ENCODE results near the gene VWA3B. TPM values are rescaled to one million over a fixed set of nuclear protein-coding genes. Genes with fewer than 3 reads are reported as not detected.

VWA3B gene
- total RNA-seq, 4 donors from 2014 or later: 0.30 to 6.1 (median 2.5) TPM; not detected in 1

GRCh38 chr2:98245491-98245890 is 158.5 kb downstream of the VWA3B start:
- no peak for TF ChIP-seq POLR2A (IDR thresholded peaks at IDR 0.05)
- no peak for TF ChIP-seq CTCF (IDR thresholded peaks at IDR 0.05)
- no peak for TF ChIP-seq EP300 (IDR thresholded peaks at IDR 0.05)
- H3K4me3 ChIP-seq: no peak overlapping the region
- H3K9me3 ChIP-seq: peaks cover 0 to 20% (median 0%) of the 10 kb centered on the region in 4 donors
- H3K36me3 ChIP-seq: no peaks in the 10 kb centered on the region
- no peaks in the 10 kb centered on the region for H3K27me3 ChIP-seq
- 65 to 67% methylated on average over 4 of the region's 4 CpGs for WGBS, 2 donors
- DNase-seq (ENCODE audit: low spot score in 2 of 2): no peak
- H3K4me1 ChIP-seq: no peaks in the 10 kb centered on the region
- no peak overlapping the region for H3K27ac ChIP-seq

- DNase-seq (ENCODE audit: low spot score in 2 of 2): no peak
- Histone ChIP-seq H3K4me3 (no peak overlapping the region), H3K27me3 (no peaks in the 10 kb centered on the region), H3K9me3 (peaks cover 0 to 20% (median 0%) of the 10 kb centered on the region in 4 donors), H3K27ac (no peak overlapping the region), H3K4me1 (no peaks in the 10 kb centered on the region), H3K36me3 (no peaks in the 10 kb centered on the region)
- TF ChIP-seq CTCF (IDR thresholded peaks at IDR 0.05) (no peak), POLR2A (IDR thresholded peaks at IDR 0.05) (no peak), EP300 (IDR thresholded peaks at IDR 0.05) (no peak)
Measured at GRCh38 chr2:98247383-98247782, 160.4 kb downstream of the VWA3B start.

- DNase-seq (ENCODE audit: low spot score in 2 of 2): no peak
- H3K4me3 ChIP-seq: no peak overlapping the region
- H3K4me1 ChIP-seq: peaks cover 0 to 8% (median 5%) of the 10 kb centered on the region in 4 donors
- H3K36me3 ChIP-seq: no peaks in the 10 kb centered on the region
- peaks cover 0 to 13% (median 0%) of the 10 kb centered on the region in 4 donors for H3K9me3 ChIP-seq
- WGBS, 2 donors: 82 to 88% methylated on average over 14 of the region's 14 CpGs
- H3K27me3 ChIP-seq: no peaks in the 10 kb centered on the region
- H3K27ac ChIP-seq: no peak overlapping the region
- TF ChIP-seq CTCF (IDR thresholded peaks at IDR 0.05): no peak
- no peak for TF ChIP-seq EP300 (IDR thresholded peaks at IDR 0.05)
- TF ChIP-seq POLR2A (IDR thresholded peaks at IDR 0.05): no peak
Measured at GRCh38 chr2:98252038-98252773, 165.2 kb downstream of the VWA3B start.

GRCh38 chr2:98253461-98254070 is 166.6 kb downstream of the VWA3B start:
- no peak for DNase-seq (ENCODE audit: low spot score in 2 of 2)
- H3K4me3 ChIP-seq: no peak overlapping the region
- H3K27me3 ChIP-seq: no peaks in the 10 kb centered on the region
- H3K36me3 ChIP-seq: no peaks in the 10 kb centered on the region
- WGBS, 2 donors: 38 to 41% methylated on average over 5 of the region's 5 CpGs
- no peak overlapping the region for H3K27ac ChIP-seq
- no peaks in the 10 kb centered on the region for H3K9me3 ChIP-seq
- TF ChIP-seq POLR2A (IDR thresholded peaks at IDR 0.05): no peak
- no peak for TF ChIP-seq EP300 (IDR thresholded peaks at IDR 0.05)
- TF ChIP-seq CTCF (IDR thresholded peaks at IDR 0.05): no peak
- H3K4me1 ChIP-seq: peaks cover 0 to 8% (median 5%) of the 10 kb centered on the region in 4 donors

GRCh38 chr2:98254504-98255059 is 167.6 kb downstream of the VWA3B start:
- TF ChIP-seq EP300 (IDR thresholded peaks at IDR 0.05) (no peak), POLR2A (IDR thresholded peaks at IDR 0.05) (no peak), CTCF (IDR thresholded peaks at IDR 0.05) (no peak)
- Histone ChIP-seq H3K9me3 (no peaks in the 10 kb centered on the region), H3K27me3 (no peaks in the 10 kb centered on the region), H3K27ac (no peak overlapping the region), H3K4me1 (peaks cover 0 to 8% (median 5%) of the 10 kb centered on the region in 4 donors), H3K36me3 (no peaks in the 10 kb centered on the region), H3K4me3 (no peak overlapping the region)
- no peak for DNase-seq (ENCODE audit: low spot score in 2 of 2)
- WGBS, 2 donors: 97 to 99% methylated on average over 9 of the region's 9 CpGs

Measured in tibial nerve (tissue), 4 donors.